Measurements from ENCODE around the gene IRF1.
"Not testable (repeated sequence)": the region's sequence is repeated elsewhere in the genome, so short reads cannot be mapped to it uniquely, and the experiment has no call there.

Gene IRF1

GRCh38 chr5:132486318-132487094 lies 4.1 kb downstream of the IRF1 start:
- DNase-seq (ENCODE audit: low spot score), result no peak

GRCh38 chr5:132485641-132486317 lies 4.8 kb downstream of the IRF1 start:
- no peak for DNase-seq (ENCODE audit: low spot score)

GRCh38 chr5:132484876-132485640 lies 5.5 kb downstream of the IRF1 start:
- DNase-seq (ENCODE audit: low spot score), result not testable (repeated sequence)

GRCh38 chr5:132484391-132484725 lies 6.2 kb downstream of the IRF1 start:
- no peak for DNase-seq (ENCODE audit: low spot score)

- no peak for DNase-seq (ENCODE audit: low spot score)
Observed at GRCh38 chr5:132483661-132484390, 6.7 kb downstream of the IRF1 start.

GRCh38 chr5:132483101-132483500 lies 7.5 kb downstream of the IRF1 start:
- DNase-seq (ENCODE audit: low spot score), result no peak

- DNase-seq (ENCODE audit: low spot score), result no peak
Observed at GRCh38 chr5:132481596-132482211, 8.9 kb downstream of the IRF1 start.

- DNase-seq (ENCODE audit: low spot score), result no peak
Observed at GRCh38 chr5:132480893-132481595, 9.5 kb downstream of the IRF1 start.

- DNase-seq (ENCODE audit: low spot score), result no peak
Observed at GRCh38 chr5:132480546-132480892, 10.1 kb downstream of the IRF1 start.

- no peak for DNase-seq (ENCODE audit: low spot score)
Observed at GRCh38 chr5:132480042-132480441, 10.5 kb downstream of the IRF1 start.

- no peak for DNase-seq (ENCODE audit: low spot score)
Observed at GRCh38 chr5:132479111-132479951, 11.2 kb downstream of the IRF1 start.

- DNase-seq (ENCODE audit: low spot score), result no peak
Observed at GRCh38 chr5:132478366-132478871, 12.2 kb downstream of the IRF1 start.

- no peak for DNase-seq (ENCODE audit: low spot score)
Observed at GRCh38 chr5:132477784-132478365, 12.7 kb downstream of the IRF1 start.

- DNase-seq (ENCODE audit: low spot score), result no peak
Observed at GRCh38 chr5:132476876-132477781, 13.4 kb downstream of the IRF1 start.

- no peak for DNase-seq (ENCODE audit: low spot score)
Observed at GRCh38 chr5:132475987-132476875, 14.3 kb downstream of the IRF1 start.

- DNase-seq (ENCODE audit: low spot score), result no peak
Observed at GRCh38 chr5:132475497-132475882, 15.1 kb downstream of the IRF1 start.

GRCh38 chr5:132474881-132475496 lies 15.6 kb downstream of the IRF1 start:
- no peak for DNase-seq (ENCODE audit: low spot score)
